GM10266 (cell line): ENCODE measurements around the gene RIMS4.
A peak's percentile ranks its signal among the peaks of the same experiment; 100 is the strongest.

Source experiments
- DNase-seq: peaks from one replicate; pipeline ENCODE4 v3.0.0; 2012; ENCODE audit errors: extremely low spot score
- TF ChIP-seq, protein P1 (sequence below): IDR thresholded peaks from 2 replicates; pipeline ENCODE4 v1.5.1; 2012; ENCODE audit warnings: mild to moderate bottlenecking, low read depth; ENCODE audit not compliant: control insufficient read depth, insufficient read depth; ENCODE audit errors: missing control alignments

The RIMS4 gene

DNA sequence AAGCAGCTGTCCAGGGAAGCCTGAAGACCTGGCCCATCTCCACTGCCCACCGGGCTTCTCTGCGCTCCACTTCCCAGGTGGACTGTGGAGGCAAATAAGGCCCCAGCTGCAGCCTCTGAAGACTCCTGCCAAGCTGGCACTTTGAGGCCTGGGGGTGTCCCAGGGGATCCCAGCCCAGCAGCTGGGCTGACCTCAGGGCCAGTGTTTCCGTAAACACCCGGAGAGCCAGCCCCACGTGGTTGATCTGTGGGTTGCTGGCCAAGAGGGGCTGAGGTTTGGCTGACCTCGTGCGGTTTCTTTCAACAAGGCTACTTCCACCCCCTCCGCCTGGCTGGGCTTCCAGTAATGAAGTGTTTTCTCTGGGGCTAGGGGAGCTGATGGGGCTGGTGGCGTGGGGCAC, 107.6 kb downstream of the RIMS4 start:
- peak; percentile 61 for DNase-seq
- TF ChIP-seq, protein P1, sequence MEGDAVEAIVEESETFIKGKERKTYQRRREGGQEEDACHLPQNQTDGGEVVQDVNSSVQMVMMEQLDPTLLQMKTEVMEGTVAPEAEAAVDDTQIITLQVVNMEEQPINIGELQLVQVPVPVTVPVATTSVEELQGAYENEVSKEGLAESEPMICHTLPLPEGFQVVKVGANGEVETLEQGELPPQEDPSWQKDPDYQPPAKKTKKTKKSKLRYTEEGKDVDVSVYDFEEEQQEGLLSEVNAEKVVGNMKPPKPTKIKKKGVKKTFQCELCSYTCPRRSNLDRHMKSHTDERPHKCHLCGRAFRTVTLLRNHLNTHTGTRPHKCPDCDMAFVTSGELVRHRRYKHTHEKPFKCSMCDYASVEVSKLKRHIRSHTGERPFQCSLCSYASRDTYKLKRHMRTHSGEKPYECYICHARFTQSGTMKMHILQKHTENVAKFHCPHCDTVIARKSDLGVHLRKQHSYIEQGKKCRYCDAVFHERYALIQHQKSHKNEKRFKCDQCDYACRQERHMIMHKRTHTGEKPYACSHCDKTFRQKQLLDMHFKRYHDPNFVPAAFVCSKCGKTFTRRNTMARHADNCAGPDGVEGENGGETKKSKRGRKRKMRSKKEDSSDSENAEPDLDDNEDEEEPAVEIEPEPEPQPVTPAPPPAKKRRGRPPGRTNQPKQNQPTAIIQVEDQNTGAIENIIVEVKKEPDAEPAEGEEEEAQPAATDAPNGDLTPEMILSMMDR, result no peak

DNA sequence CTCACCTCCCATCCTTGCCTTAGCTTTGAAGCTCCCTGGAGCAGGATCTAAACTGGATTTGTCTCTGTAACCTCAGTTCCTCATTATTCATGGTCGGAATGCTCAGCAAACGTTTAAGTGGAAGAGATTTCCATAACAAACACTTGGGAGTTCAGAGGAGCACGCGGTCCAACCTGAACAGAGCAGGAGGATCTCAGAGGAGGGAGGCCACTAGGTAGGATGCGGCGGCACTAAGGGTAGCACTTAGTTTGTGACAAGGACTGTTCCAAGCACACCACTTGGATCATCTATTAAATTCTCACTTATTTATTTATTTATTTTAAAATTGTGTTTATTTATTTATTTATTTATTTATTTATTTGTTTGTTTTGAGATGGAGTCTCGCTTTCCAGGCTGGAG, 108.5 kb downstream of the RIMS4 start:
- DNase-seq, result no peak
- TF ChIP-seq, protein P1, result no peak
